Posterior cingulate gyrus (tissue), 11 donors: ENCODE results near the gene TBC1D5.
"Not testable (repeated sequence)": the region's sequence is repeated elsewhere in the genome, so short reads cannot be mapped to it uniquely, and the experiment has no call there.

ENCODE experiments used
- DNase-seq, 10 donors: peaks; one replicate each; pipeline versions ENCODE4 v3.0.0 to v3.0.0-alpha.2; 2020 to 2021; ENCODE audit warnings: mixed read lengths in 3 of 10
- intact Hi-C: fragments of 100-400 bp; cut with DNase I; formaldehyde crosslinking; loops from one replicate; pipeline ENCODE4 v1.15.1; 2023

Gene TBC1D5

DNA sequence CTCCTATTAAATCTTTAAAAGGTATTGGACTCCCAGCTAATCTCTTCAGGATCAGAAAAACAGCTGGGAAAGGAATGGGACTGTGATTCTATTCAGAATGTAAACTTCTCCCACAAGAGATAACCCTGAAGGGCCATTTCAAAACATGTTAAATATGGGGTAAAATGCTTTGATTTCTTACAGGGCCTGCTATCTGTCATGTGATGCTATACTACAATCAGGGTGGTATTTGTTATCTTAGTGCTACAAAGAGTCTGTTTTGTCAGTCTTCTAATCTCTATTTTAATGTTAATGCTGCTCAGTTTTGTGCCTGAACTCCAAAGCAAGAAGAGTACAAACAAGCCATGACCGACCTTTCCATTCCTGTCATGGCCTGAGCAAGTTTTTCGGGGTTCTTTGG lies 186.9 kb downstream of the TBC1D5 start:
- no peak for DNase-seq
- intact Hi-C loops: no loop called here

DNA sequence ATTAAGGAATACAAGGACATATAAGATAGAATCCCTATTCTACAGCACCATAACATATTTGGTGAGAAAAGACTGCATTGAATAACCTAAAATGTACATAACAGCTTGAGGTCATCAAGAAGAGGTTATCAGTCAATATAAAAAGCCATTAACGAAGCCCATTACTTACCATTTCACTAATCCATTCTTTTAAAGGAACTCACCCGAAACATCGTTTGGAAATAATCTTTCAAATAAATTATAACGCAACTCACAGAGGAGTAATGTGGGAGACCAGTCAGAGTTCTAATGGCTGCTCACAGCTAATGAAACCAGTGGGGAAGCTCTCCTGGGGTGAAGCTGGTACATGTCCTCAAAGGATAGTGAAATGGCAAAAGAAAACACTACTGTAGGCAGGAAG lies 188.4 kb downstream of the TBC1D5 start:
- no peak for DNase-seq
- intact Hi-C loops: no loop called here

DNA sequence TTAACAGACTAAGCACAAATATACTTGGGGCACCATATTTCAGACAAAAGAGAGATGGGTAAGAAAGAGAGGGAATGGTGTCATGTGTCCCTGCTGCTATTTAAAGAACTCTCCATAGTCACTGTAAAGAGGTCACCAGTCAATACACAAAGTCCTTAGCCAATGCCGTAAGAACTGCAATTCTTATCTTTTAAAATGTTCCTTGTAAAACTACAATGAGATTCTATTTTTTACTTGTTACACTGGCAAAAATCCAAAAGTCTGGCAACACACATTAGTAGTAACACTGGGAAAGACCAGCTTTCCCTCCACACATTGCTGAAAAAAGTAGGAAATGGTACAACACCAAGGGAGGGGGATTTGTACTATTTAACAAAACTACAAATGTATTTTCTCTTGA lies 189.4 kb downstream of the TBC1D5 start:
- intact Hi-C loops: no loop called here

DNA sequence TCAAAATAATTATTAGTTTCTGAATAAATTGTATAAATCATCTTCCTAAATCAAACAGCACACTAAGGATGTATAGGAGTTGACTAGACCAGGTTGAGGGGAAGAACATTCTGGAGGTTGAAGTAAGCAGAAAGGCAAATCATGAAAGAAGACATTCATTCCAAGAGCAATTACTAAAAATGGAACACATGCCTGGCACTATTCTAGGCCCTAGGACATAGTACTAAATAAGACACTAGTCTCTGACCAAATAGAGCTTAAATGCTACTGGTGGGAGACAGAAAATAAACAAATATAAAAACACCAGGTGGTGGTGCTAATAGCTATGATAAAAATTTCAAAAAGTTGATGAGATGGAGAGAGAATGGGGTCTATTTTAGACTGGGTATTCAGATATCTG lies 190.1 kb downstream of the TBC1D5 start:
- intact Hi-C loops: no loop called here
- no peak for DNase-seq

More for the DNA sequence above, 189.4 kb downstream of the TBC1D5 start:
- DNase-seq: no peak

DNA sequence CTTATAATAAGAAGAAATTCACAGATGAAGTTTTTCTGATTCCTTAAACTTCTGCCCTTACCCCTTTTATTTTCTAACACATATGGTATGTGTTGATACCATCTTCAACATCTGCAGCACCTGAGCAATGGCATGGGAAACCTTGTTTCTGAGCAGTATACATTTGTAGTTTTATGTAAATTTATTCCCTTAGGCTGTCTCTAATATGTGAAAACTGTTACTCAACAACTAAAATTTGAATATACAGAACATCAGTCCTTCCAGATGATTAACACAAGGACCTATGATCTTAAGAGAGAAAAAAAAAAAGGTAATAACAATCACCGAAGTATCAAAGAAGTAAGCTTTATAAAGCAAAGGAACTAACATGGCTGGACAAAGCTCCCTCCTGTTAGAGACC lies 190.5 kb downstream of the TBC1D5 start:
- intact Hi-C loops: no loop called here
- DNase-seq: no peak

DNA sequence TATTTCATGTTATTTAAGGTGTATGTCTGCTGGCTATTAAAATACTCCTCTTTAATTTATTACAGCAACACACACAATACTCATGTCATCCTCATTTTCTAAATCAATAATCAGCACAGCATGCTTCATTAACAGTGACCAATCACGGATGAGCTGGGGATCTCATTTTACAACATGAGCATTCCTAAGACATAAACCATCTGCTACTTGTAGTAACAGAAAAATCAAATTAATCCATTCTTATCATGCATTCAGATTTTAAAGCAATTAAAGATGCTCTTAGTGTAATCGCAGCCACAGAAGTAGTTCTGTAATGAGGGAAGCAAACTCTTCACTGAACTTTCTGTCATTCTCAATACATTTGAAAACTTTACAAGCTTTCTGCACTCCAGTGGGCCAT lies 191.1 kb downstream of the TBC1D5 start:
- no peak for DNase-seq
- intact Hi-C loops: no loop called here

DNA sequence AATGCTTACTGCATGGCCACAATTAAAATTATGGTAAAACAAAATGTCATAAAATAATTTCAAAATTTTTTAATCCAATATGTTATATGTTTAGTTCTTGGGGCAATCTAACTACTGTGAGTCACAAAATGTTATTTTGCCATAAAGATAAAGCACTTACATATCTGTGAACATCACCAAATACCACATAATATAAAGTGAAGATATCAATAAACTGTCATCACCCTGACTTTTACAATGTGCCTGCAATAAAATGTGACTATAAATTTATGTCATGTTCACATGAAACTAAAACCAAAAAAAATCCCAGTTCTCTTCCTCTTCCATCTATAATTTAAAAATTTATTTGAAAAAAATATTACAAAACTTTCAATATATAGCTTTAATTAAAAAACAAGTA lies 191.8 kb downstream of the TBC1D5 start:
- no peak for DNase-seq
- intact Hi-C loops: no loop called here

DNA sequence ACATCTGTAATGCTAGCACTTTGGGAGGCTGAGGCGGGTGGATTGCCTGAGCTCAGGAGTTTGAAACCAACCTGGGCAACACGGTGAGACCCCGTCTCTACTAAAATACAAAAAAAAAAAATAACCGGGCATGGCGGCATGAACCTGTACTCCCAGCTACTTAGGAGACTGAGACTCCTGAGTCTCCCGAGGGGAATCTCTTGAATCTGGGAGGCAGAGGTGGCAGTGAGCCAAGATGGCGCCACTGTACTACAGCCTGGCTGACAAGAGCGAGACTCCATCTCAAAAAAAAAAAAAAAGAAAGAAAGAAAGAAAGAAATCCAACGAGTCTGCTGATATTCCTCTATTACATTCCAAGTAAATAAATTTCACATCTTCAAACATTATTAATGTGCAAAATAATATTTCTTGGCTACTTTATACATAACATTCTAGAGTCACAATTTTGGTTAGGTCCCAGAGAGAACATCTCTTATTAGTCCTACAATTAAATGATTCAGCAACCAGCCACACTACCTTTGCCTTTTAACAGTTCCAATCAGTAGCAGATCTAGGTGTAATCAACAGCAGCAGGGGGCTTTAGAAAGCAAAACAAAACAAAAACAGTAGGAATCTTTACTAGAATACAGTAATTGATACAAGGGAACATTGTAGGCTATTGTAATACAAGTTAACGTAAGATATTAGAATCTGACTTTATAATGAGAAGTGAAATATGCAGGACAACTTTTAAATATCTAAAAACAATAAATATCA lies 195.8 kb downstream of the TBC1D5 start:
- intact Hi-C loops: no loop called here
- peak in 1 of 10 donors; percentile 21 for DNase-seq

DNA sequence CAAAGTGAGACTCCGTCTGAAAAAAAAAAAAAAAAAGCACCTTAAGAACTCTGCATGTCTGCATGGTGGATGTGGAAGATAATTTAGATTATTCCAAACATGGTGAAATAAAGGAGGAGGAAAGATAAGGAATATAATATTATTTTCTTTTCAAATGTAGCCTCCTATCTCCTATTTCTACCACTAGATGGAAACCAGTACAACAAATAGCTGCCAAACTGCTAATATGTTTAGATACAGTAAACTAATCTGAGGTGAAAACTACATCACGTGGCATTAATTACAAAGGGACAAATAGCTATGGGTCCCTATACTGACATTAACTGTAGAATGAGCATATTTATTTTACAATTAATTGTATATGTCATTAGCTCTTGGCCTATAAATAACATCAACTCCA lies 197.8 kb downstream of the TBC1D5 start:
- no peak for DNase-seq
- intact Hi-C loops: no loop called here

DNA sequence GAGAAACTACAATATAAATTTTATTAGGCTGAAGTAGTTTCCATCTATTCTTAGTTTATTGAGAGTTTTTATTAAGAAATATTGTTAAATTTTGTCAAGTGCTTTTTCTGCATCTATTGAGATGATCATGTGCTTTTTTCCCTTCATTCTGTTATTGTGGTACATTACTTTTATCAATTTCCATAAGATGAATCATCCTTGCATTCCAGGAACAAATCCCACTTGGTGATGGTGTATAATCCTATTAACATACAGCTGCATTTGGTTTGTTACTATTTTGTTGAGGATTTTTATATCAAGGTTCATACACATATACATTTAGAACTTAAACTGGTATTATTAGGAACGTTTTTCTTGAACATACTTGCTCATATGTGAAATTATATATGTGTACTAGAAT lies 199.8 kb downstream of the TBC1D5 start:
- no peak for DNase-seq
- intact Hi-C loops: no loop called here

DNA sequence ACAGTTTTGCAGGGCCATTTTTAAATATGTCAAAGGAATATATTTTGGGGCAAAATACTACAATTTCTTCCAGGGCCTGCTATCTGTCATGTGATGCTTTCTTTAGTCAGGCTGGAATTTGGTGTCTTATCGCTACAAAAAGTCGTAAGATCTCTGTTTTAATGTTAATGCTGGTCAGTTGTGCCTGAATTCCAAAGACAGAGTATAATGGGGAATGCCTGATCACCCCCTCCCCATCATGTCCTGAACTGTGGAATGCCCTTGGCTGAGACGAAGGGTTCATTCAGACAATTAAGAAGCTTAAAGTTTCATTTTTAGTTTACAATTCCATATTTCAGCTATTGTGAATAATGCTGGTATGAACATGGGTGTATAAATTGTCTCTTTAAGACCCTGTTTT lies 203.0 kb downstream of the TBC1D5 start:
- intact Hi-C loops: no loop called here
- no peak for DNase-seq

DNA sequence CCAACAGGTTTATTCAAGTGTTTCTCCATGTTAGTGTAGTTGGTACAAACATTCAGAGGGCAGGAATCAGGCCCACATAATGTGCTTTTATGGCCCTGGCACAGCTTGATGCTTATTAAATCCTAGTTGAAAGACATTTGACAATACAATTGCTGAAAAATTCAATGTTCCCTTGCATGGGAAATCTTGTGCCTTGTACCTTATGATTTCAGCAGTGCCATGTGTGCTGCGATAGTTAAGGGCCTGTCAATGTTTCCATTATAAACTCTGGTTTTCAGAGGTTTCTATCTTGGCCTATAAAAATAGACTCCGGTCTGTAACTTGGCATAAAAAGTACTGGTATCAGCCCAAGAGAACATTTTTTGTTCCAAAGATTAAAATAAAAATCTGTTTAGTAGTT lies 207.2 kb downstream of the TBC1D5 start:
- intact Hi-C loops: no loop called here
- DNase-seq: no peak

DNA sequence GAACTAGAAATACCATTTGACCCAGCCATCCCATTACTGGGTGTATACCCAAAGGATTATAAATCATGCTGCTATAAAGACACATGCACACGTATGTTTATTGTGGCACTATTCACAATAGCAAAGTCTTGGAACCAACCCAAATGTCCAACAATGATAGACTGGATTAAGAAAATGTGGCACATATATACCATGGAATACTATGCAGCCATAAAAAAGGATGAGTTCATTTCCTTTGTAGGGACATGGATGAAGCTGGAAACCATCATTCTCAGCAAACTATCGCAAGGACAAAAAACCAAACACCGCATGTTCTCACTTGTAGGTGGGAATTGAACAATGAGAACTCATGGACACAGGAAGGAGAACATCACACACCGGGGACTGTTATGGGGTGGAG lies 210.0 kb downstream of the TBC1D5 start:
- intact Hi-C loops, DNase-seq: not testable (repeated sequence)

DNA sequence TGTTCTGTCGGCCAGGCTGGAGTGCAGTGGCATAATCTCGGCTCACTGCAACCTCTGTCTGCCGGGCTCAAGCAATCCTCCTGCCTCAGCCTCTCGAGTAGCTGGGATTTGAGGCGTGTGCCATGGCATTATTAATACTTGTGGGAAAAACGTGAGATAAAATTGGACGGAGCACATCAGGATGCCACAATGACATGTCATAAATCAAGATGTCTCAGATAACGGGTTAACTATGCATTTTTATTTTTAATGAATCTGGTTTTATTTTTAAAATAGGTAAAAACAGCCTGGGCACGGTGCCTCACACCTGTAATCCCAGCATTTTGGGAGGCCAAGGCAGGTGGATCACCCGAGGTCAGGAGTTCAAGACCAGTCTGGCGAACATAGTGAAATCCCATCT lies 212.8 kb downstream of the TBC1D5 start:
- intact Hi-C loops: no loop called here
- DNase-seq: no peak

DNA sequence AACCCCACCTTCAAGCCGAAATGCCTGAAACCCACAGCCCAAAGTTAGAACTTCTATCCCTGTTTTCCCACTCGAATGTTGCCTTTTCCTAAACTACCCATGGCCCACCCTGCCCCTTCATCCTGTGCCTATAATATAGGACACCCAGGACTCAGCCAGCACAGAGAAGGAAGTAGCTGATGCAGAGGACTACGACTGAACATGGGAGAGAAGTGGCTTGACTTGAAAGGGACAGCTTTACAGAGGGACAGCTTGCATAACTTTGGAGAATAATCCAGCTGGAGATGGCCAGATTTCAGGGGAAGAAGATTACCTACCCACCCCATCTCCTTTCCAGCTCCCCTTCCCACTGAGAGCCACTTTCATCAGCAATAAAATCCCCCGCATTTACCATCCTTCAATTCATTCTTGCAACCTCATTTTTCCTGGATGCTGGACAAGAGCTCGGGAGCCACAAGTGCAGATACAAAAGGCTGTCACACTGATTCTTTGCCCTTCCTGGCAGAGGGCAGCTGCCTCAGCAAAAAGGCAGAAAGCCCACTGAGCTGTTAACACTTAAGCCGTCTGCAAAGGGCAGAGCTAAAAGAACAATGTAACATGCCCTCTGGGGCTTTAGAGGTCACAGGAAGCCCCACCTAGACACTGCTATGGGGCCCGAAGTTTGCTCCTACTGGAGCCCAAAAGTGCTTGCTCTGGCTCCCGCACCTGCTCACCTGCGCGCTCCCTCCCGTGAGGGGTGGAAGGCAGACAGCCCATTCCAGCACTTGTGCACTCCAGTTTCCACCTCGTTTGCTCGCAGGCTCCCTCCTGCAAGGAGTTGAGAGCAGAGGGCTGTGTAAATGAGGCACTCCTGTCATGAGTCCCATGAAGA lies 224.0 kb downstream of the TBC1D5 start:
- DNase-seq: peak in 1 of 10 donors; percentile 70
- intact Hi-C loops: no loop called here

DNA sequence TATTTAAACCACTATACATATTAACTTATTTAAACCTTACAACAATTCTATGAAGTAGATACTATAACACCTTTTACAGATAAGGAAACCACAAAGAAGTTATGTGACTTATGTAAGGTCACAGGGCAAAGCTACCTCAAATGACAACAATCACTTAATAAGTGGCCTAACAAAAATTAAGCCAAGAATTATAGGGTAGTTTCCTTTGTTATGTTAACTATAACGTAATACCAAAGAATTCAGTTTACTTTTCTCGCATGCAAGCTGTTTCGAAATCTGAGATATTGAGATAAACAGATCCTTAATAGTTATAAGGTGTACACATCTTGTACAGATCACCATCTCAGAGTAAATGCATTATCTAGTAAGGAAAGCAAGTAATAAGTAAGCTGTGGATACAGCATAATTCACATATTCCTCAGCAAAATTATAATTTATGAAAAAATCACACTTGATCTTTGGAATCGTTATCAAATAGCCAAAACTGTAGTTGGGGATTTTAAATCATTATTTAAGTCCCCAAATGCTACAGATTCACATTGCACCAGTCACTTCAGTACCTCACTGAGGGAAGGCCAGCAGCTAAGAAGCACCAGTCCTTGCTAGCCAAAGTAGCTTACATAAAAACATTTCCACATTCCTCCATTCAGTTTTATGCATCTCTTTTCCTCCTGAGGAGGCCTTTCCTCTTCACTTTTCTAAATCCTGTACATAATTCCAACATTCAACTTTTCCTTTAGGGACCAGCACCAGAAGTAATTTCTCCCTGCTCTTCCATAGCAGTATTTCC lies 226.8 kb downstream of the TBC1D5 start:
- intact Hi-C loops: no loop called here
- no peak for DNase-seq

DNA sequence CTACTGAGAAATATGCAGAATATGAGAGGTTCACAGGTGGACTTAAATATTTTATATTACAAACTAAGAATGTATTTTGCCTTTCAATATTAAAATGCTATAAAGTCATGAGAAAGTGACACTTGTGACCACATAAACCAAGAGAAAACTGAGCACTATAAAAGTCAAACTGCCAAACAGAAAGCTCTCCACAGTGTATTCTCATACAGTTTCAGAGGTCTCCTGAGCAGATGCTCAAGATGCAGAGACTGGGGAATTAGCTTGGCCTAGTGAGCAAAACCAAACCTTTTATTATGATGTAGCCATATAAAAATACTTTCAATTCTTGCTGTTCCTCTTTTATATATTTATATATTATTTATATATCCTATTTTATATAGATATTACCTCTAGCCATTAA lies 227.8 kb downstream of the TBC1D5 start:
- intact Hi-C loops: no loop called here
- DNase-seq: no peak

DNA sequence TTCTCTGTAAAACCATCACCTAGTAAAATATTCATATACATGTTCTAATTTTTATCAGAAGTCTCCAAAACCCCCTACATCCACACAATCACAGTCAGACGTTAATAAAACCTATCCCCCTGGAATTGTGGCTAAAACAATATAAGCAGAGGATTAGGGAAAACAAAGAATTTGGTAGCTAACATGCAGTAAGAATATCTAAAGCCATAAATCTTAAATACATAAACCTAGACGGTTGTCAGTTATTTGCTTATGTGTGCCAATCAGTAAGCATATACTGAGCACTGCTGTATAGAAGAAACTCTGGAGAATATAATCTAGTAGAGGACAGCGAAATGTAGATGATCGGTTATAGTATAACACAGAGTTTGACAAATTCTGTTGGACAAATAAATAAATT lies 232.2 kb downstream of the TBC1D5 start:
- intact Hi-C loops: no loop called here
- no peak for DNase-seq

DNA sequence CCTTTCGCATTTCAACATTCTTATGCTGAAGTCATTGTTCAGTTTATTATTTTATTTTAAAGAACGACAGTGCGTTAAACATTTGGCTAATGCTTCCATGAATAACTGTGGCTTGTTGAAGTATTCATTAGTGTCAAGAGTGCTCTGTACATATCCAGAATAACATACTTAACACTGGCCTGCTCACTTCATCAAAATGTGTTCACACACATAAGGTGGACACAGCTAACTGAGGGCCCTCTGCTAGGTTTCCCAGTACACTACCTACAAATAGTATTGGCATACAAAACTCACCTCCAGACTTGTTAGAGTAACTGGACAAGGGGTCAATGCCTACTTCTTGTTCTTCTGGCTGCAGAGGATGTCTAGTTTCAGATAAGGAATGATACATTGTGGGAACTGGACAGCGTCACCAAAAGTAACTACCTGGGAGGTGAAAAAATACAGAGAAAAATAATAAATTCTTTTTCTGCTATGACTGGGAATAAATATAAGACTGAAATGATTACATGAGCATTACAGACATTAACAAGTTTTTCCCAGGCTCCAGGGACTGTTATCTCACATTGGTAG lies 234.2 kb downstream of the TBC1D5 start:
- DNase-seq: no peak
- intact Hi-C loops: no loop called here

DNA sequence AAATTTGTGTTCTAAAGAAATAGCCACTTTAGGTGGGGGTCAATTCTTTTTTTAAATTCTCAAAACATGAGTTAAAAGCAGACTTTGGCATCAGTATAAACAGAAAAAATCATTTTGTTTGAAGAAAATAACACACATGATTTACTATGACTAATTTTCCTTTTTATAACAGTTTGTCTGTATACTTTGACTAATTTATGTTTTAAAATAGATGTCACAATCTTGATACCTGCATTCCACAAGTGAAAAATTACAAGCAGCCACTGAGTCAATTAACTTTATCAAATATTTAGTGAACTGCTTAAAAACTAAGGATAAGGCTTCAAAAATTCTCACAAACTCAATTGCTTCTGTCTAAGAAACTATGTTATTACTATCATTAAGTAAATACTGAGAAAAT lies 235.0 kb downstream of the TBC1D5 start:
- intact Hi-C loops: no loop called here
- DNase-seq: no peak

DNA sequence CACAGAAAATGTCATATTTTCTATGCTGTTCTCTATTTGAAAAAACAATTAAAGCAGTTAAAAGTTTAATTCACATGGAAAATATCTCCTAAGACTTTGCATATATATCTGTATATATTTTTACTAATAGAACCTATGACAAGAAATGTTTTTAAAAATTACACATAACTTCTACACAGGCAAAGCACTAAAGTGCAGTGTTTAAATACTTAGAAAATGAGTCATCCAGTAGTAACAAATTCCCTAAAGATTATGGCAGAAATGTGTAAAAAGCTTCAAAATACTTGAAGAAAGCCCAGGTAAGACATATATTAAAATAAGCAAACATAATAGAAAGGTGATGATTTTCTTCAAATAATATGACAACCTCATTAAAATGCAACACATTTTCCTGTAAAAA lies 236.6 kb downstream of the TBC1D5 start:
- intact Hi-C loops: no loop called here
- DNase-seq: no peak
